GDM1 (cell line): ENCODE measurements around the gene NEDD8.

Source experiments
- DNase-seq: peaks from one replicate; lab custom pipeline; 2025; lab: John Stamatoyannopoulos, UW

NEDD8 gene

DNA sequence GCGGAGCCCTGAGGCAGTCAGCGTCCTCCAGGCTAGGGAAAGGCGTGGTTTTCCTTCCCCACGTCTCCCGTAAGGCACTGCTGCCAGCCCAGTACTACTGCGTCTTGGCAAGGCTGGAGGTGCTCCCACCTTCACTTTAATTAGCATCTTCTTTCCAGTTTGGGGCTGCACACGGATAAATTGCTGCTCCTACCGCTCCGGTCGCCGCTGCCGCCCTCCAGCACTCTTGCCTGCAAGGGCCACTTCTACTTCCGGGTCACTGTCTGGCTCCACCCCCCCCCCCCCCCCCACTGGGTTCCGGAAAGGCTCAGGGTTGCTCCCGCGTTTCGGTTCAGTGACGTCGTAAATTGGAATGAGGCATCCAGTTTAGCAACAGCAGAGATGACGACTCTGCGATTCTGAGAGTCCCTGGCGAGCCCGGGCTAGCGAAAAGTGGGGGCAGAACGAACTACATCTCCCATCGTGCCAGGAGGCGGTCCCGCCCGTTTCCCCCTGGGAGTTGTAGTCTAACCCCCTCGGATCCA, at the start of gene NEDD8:
TSS of gene NEDD8 (minus strand) at position 247 of the 524 bp plus-strand sequence. CDS start at position 147, 100 bp downstream.
- peak; percentile 87 for DNase-seq

DNA sequence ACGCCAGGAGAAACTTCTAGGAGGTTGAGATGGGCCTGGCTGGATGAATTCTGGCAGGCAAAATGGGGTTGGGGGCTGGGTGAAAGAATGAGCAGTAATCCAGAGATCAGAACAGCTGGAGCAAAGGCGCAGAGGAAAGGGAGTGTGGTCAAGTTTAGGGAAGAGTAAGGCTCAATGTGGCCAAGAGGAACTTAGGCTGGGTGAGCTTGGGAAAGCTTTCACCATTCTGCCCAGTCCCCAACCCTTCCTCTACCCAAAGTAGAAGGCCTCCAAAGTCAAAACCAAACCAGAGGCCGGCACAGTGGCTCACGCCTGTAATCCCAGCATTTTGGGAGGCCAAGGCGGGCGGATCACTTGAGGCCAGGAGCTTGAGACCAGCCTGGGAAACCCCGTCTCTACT, 49.5 kb upstream of the NEDD8 start:
- no peak for DNase-seq

DNA sequence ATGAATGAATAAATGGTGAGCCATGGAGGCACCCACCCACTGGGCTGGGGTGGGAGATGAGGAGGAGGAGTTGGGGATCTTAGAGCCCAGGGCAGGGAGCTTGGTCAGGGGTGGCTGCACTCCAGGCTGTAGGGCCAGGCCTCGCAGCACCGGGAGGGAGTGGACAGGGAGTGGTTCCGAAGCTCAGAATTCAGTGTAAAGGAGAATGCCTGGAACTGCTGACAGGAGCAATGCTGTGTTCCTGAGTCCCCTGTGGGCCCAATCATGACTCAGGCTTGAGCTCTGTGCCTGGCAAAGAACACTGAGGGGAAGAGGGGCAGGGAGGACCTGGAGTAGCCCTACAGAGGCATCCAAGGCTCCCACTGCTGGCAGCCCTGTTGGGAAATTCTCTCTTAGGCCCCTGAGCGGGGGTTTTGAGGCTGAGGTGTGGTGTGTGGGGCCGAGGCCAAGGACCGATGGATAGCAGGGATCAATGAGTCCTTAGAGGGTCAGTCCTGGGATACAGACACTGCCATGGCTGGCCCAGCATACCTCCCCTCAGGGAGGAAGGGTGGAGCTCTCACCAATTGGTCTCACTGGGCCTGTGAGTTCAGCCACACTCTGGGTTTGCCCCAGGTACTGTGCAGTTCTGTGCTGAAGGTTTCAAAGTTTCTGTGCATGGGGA, 48.8 kb upstream of the NEDD8 start:
- DNase-seq: no peak

DNA sequence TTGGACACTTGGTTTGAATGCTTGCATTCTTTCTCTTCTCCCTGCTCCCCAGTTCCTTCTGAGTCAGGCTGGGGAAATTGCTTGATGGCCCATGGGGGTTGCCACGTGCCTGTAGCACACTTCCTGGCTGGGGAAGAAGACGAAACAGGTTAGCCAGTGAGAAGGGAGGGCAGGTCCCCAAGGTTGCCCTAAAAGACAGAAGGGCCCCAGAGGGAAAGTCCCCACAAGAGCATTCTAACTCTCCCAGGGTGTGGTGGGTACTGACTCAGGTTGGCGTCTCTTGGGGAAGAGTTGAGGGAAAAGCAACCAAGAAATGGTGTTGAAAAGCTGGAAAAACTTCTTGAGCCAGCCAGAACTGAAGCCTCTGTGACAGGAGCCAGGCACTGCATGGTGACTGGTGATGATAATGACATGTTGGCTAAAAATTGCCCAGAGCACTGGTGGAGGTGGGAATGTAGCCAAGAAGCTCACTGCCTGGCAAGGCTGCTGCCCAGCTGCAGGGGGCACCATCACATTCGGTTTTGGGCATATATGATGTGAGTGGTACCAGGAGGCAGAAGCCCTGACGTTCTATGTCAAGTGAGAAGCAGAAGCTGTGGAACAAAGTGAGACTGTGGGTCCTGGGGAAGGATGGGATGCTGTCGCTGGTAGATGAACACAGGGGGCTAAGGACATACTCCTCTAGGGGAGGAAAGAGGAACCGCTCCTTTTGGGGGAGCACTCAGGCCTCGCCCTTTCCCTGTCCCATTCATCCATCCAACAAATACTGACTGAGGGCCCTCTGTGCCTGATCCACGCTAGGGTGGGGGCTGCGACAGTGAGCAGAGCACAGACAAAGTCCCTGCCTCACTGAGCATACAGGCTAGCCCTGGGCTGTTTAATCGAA, 47.4 kb upstream of the NEDD8 start:
- peak; percentile 41 for DNase-seq

DNA sequence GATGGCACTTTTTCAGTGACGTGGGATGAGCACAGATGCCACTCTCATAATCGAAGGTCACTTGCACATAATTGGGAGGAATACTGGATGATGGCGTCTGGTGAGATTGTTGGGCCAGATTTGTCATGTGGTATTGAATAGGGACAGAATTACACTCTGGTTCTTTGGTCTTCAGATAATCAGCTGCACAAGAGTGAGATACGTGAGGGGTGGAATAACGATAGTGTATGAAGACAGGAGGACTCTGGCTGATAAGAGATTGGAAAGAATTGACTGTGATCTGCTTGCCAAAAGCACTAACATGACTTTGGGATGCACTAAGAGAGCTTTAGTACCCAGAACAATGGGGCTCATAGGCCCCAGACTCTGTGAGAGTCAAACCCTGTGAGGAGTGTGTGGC, 46.3 kb upstream of the NEDD8 start:
- DNase-seq: no peak

DNA sequence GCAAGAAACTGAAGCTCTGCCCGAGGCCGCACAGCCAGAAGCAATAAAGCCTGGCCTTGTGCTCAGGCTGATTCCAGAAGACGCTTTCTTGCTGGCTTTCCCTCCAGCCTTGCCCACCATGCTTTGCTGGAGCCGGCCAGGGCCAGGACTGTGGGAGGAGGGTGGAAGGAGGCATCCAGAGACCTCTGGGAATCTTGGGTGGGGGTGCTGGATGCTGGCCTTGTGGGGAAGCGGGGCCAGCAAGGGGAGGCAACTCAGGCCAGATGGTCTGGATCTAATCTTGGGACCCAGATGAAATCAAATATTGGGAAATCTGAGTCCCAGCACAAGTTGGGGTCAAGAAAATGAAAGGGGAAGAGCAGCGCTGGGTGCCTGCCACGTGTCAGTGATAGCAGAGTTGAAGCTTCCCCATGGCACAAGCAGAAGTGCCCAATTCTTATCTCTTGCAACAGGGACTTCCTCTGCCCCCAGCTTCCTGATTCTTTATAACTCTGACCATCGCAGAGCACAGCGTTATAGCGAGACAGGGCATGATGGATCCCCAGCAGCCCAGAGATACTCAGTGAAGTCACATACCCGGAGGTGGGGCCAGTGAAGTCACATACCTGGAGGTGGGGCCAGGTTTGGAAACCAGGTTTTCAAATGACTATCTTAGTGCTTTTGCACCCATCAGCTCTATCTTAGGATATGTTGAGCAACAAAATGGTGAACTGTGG, 45.6 kb upstream of the NEDD8 start:
- peak; percentile 79 for DNase-seq

DNA sequence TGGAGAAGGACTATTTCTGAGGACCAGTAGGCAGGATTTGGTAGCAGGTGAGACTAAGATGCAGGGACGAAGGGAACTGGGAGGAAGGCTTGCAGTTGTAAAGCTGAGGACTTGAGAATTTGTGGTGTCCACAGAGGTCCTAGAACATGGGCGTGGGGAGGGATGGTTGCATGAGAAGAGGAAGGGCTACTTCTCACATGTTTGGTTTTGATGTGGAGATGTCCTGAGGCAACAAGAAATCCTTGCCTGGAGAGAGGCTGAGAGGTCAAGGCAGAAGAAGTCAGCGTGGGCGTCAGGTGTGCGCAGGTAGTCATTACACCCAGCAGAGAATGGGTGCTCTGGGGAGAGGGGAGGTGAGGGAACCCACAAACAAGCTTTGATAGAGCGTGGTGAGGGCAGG, 44.9 kb upstream of the NEDD8 start:
- no peak for DNase-seq

DNA sequence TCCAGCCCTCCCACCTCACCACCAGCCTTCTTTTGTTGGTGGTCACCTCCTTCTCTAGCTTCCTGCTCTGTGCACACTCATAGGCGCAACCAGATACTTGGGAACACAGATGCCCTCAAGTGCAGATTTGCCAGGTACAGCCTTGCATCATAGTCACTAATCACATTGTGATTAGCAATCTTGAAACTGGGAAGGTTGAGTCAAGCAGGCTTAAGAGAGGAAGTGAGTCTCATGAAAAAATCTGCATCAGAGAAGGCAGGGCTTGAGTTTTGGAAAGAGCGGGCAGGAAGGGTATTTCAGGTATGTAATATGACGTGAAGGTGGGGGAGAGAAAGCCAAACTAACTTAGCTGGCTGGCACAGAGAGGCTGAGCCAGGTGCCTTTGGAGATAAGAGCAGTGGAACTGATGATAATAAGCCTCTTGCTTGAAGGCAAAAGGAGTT, 42.0 kb upstream of the NEDD8 start:
- no peak for DNase-seq

DNA sequence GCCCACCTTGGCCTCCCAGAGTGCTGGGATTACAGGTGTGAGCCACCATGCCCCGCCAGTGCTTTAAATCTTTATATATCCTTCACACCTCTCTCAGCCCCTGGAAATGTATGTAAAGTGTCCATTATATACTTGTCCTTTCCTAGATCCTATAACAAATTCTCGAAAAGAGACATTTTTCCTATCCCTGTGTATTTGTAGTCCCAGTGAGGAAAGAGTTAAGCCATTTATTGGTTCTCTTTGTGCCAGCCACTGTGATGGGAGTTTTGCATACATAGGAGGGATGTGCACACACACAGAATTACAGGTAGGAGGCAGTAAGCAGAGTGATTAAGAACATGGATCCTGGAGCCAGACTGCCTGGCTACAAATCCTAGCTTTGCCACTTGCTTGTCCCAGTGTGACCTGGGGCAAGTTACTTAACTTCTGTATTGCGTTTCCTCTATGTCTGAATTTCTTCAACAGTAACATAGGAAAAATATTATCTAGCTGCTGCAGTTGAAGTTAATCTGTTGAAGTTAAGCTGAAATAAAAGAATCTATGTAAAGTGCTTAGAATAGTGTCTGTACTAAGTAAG, 41.3 kb upstream of the NEDD8 start:
- no peak for DNase-seq

DNA sequence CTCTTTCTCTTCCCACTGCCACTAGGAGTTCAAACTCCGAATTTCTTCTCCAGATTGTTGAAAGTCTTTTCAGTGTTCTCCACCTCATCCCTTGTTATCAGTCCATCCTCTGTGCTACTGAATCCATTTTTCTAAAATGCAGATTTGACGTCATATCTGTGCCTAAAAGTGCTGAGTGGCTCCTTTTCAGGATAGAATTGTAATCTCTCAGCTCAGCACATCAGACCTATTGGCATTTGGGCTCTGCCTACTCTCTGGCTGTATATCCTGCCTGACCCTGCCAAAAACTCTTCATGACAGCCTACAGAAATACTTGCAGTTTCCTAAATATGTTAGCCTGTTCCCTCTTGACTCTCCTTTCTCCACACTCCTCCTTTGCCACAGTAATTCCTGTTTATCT, 40.3 kb upstream of the NEDD8 start:
- no peak for DNase-seq

DNA sequence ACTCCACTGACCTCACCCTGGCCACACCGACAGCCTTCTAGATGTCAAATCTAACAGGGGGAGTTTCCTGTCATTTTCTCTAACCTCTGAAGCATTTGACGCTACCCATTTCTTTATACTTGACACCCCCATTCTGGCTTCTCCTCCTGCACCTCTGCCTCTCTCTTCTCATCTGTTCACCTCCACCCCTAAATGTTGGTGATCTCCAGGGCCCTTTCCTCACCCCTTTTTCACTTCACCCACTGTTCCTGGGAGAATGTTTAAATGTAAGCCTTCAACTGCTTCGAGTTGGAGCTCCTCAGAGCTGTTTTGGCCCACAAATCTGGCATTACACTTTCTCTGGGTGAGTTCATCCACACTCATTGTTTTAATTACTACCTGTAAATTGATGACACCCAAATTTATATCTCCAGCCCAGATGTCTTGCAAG, 39.7 kb upstream of the NEDD8 start:
- no peak for DNase-seq

DNA sequence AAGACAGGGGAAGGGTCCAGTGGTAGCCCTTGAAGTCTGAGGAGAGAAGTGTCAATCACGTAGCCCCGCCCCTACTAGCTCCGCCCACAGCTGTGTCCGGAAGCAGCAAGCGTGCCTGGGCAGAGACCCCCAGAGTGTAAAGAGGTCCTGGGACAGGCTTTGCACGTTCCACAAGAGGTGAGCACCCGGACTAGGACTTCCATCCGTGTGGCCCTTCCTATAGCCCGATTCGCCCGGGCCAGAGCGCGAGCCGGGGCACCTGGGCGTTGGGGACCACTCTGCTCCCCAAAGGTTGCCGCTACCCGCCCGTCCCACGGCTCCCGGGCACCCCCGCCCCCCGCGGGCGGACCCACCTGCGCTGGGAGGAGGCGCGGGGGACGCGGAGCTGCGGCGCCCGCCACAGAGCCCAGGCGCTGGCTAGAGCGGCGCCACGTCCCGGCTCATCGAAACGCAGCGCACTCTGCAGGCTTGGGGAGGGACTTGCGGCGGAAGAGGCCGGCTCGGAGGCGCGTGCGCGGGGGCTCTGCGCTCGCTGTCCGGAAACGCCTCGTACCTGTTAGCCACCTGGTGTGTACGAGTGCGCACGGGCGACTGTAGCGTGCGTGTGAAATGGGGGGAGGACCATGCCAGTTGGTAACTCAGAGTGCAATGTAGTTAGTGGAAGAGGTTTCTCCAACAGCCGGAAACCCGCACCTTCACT, 39.1 kb upstream of the NEDD8 start, which contains the start of gene RABGGTA:
TSS of gene RABGGTA (minus strand) at position 464 of the 700 bp plus-strand sequence. CDS start 482 bp downstream, outside the sequence.
- peak; percentile 81 for DNase-seq

DNA sequence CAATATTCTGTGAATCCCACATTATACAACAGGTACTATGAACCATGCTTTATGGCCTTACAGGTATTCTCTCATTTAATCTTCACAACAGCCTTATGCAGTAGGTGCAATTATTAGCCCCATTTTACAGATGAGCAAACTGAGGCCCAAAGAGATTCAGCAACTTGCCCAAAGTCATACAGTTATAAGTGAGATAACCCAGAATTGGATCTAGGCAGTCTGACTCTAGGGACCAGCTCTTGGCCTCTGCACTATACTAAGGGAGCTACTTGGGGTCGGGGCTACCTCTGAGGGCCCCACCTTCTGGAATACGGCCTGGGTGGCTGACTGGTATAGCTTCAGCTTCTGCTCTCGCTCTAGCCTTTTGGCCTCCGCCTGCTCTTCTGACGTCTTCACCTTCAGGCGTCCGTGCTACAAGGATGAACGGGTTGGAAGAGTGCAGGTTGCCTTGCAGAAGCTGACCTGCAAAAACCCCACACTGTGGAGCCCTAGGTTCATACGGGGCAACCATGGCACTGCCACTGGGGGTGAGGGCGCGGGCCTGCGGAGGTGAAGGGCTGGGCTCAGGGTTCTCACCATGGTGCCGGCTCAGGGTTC, 38.5 kb upstream of the NEDD8 start:
- DNase-seq: no peak

DNA sequence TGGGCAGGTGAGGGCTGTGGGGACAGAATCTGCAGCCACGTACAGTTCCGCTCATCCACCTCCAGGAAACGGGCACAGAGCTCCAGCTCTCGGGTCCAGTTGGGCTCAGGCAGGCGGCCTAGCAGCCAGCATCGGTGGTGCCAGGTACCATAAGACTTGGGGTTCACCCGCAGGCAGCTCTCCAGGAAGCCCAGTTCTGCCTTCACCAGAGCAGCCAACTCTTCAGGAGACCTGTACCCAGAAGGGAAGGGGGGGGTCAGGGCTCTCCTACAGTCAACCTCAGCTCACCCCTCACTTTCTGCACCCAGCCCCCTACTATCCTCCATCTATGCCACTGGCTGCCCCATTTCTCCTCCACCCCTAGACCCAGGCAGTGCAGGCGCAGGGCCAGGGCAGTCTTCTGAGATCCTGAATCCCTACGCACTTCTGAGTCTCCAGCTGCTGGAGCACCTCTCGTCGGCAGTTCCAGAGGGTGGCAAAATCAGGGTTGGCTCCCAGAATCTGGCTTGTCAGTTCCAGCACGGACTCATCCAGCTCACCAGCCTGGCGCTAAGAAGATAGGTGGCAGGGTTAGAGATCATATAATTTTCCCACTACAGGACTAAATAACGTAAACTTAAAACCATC, 37.9 kb upstream of the NEDD8 start:
- DNase-seq: no peak

DNA sequence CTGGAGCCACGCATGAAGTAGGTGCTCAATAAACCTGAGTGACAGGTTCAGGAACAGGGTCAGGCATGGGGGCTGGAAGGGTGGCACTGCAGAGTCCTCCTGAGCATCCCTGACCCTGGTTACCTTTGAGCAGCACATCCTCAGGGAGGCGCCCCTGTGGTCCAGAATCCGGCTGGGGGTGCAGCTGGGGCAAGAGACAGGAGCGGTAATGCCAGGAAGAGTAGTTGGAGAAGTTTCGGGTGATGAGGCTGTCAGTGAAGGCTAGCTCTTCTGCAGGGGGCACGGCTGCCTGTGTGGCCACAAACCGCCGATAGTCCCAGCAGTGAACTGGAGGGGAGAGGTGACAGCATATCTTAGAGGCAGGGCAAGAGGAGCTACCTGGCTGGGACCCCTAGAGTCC, 37.2 kb upstream of the NEDD8 start:
- no peak for DNase-seq

DNA sequence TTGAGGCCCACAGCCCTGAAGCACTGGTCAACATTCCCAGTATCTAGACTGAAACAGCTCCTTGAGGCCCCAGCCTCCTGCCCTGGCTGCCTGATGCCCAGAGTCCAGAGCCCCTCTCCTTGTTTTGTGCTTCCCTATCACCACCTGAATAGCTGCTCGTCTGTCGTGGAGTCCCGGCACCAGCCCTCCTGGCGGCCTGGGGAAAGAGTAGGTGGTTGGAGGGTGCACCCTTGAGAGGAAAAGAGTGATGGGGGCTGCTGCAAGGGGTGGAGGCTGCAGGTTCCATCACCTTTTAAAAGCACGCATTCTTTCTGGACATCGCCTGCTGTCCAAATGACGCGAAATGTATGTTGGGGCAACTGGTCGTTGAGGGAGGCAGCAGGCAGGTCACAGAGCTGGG, 36.1 kb upstream of the NEDD8 start:
- no peak for DNase-seq

DNA sequence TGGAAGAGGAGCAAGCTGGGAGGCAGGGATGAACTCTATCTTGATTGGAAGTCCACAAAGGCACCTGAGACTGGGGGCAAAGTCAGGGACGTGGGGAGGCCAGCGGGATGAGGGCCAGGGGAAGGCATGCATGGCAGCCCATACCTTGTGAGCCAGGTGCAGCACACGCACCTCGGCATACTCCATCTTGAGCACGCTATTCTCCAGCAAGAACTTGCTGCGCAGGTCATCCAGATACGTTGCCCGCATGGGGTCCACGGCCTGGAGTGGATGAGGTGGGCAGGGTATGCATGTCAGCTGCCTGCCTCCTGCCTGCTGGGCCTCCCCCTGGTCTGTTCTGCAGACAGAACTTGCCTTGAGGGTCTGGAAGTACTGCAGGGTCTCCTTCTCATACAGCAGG, 35.3 kb upstream of the NEDD8 start:
- DNase-seq: no peak

DNA sequence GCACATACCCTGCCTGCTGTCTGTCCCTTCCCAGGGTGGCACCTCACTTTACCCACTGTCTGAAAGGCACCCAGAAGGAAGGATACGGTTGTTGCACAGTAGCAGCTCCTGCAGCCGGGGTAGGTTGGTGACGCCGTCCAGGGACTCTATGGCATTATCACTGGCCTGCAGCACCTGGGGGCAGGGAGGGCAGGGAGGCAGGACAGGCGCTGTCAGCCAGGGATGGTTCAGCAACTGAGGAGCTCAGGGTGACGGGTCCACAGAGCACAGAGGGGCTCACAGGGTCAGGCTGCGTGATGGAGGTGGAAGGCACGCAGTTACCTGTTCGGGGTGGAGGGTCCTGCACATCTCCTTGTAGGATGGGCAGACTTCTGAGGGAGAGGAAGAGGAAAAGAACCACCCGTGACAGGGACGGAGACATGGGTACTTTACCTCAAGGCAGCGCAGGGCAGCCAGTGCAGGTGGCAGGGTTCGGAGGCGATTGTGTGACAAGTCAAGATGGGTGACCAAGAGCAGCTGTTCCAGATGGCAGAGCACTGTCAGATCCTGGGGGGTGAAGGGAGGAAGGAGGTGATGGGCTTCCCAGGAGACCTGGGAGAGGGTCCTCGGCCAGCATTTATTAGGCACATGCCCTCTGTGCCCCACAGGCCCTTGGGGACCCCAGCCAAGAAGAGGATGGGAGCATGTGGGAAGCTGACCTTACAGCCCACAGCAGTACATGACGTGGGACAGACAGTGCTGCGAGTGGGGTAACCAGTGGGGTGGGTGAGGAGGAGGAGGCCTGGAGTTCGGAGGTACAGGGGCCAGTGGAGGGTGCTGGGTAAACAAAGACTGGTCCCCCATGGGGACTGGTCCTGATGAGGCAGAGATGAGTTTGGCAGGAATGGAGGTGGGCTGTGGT, 34.4 kb upstream of the NEDD8 start:
- no peak for DNase-seq

DNA sequence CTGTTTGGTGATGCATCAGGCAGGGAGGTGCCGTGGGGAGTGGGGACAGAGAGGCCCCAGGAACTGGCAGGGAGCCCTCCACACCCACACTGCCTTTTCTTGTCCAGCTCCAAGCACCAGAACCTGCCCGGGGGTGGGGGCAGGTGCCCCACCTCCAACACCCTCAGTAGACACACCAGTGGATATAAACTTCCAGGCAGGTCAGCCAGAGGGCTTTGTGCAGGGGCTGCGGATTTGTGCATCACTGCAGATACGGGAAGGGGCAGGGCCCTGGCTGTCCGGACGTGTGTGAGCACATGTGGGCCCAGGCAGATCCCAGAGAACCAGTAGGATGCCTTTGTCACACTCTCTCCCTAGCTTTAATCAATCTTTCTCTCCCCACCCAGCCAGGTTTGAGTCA, 32.1 kb upstream of the NEDD8 start:
- no peak for DNase-seq
